Measurements from ENCODE around the gene CSF3. TPM values are rescaled to one million over a fixed set of nuclear protein-coding genes. Genes with fewer than 3 reads are reported as not detected.

CSF3 gene
- total and polyA plus RNA-seq, 2 donors (not counting 1 experiment from before 2014, with no cell fraction given): 0.09 TPM; not detected in 1

DNA sequence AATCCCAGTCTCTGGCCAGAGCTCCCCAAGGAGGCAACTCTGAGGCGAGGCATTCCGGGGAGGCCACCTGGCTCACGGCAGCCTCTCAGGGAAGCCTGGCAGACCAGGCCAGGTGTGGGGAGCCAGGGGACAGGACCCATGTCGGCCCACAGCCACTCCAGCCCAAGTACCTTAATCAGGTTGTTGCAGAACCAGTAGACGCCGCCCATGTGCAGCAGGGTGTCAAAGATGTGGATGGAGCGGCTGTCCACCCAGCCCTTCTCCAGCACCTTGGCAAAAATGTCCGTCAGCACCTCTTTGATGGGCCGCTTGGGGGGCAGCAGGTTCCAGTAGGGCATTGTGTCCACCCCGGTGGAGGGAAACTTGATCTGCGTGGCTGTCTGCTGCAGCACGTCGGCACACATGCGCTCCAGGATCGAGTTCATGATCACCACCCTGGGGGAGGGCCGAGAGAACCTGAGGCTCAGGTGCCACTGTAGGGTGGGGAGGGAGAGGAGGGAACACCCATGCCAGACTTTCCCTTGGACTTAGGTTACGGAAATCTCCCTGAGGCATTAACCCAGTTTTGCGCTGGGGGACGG lies 7.8 kb downstream of the CSF3 start:
- no peaks in the 10 kb centered on the region for H3K79me2 ChIP-seq (ENCODE audit: control insufficient read depth, insufficient read depth, low read length)
- 97% methylated on average over 16 of the region's 19 CpGs for WGBS (ENCODE audit: insufficient coverage)

More for the DNA sequence above, 7.8 kb downstream of the CSF3 start:
- H3K27ac Mint-ChIP-seq: no peak overlapping the region
- no peaks in the 10 kb centered on the region for H3K9me3 ChIP-seq (ENCODE audit: control extremely low read depth in 1 of 3, control insufficient read depth in 2 of 3, insufficient read depth in 1 of 3, low read length in 2 of 3)
- ChIA-PET POLR2A (interaction anchor here (0.5 kb wide), 1 partner anchor 84 kb away, joined by 3 read pairs; no protein-coding TSS in a partner anchor), CTCF (no interaction called here)
- no peak for TF ChIP-seq EZH2 (IDR thresholded peaks at IDR 0.05; ENCODE audit: borderline replicate concordance, insufficient read depth, low read depth, low read length, poor library complexity, severe bottlenecking)
- TF ChIP-seq, protein P1, sequence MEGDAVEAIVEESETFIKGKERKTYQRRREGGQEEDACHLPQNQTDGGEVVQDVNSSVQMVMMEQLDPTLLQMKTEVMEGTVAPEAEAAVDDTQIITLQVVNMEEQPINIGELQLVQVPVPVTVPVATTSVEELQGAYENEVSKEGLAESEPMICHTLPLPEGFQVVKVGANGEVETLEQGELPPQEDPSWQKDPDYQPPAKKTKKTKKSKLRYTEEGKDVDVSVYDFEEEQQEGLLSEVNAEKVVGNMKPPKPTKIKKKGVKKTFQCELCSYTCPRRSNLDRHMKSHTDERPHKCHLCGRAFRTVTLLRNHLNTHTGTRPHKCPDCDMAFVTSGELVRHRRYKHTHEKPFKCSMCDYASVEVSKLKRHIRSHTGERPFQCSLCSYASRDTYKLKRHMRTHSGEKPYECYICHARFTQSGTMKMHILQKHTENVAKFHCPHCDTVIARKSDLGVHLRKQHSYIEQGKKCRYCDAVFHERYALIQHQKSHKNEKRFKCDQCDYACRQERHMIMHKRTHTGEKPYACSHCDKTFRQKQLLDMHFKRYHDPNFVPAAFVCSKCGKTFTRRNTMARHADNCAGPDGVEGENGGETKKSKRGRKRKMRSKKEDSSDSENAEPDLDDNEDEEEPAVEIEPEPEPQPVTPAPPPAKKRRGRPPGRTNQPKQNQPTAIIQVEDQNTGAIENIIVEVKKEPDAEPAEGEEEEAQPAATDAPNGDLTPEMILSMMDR (IDR thresholded peaks at IDR 0.05): no peak
- no peaks in the 10 kb centered on the region for H3K27me3 Mint-ChIP-seq
- peaks cover 0 to 5% of the 10 kb centered on the region in 2 donors for H3K4me1 ChIP-seq (ENCODE audit: control insufficient read depth in 2 of 2, insufficient read depth in 2 of 2, low read length in 2 of 2)
- DNase-seq (no peak), ATAC-seq (ENCODE audit: low read depth) (no peak)
- intact Hi-C loops (cut with micrococcal nuclease): no loop called here
- no peaks in the 10 kb centered on the region for H3K9me3 Mint-ChIP-seq (ENCODE audit: insufficient read depth)
- peaks cover 4% of the 10 kb centered on the region for H3K4me1 Mint-ChIP-seq
- no peak overlapping the region for H3K4me2 ChIP-seq (replicated peaks; ENCODE audit: low read depth, low read length, poor library complexity, severe bottlenecking)
- no peak overlapping the region for H3K9ac ChIP-seq (ENCODE audit: low read length)
- H2AFZ ChIP-seq (ENCODE audit: insufficient read depth, low read depth, low read length, poor library complexity, severe bottlenecking): no peak overlapping the region
- no peaks in the 10 kb centered on the region for H4K20me1 ChIP-seq (ENCODE audit: control insufficient read depth, insufficient read depth, low read length, poor library complexity, severe bottlenecking)
- H3K4me3 ChIP-seq (ENCODE audit: control extremely low read depth in 1 of 5, extremely low read depth in 1 of 5, insufficient read depth in 1 of 5, low read depth in 2 of 5, low read length in 4 of 5): no peak overlapping the region
- no peak overlapping the region for H3K4me3 Mint-ChIP-seq
- H3K27ac ChIP-seq (ENCODE audit: low read length in 2 of 2): no peak overlapping the region
- no peaks in the 10 kb centered on the region for H3K27me3 ChIP-seq (replicated peaks in 1 of 4; ENCODE audit: control extremely low read depth in 1 of 4, control insufficient read depth in 3 of 4, insufficient read depth in 4 of 4, low read length in 3 of 4)
- H3K36me3 ChIP-seq (replicated peaks in 1 of 2; ENCODE audit: control extremely low read depth in 1 of 2, control insufficient read depth in 1 of 2, extremely low read depth in 1 of 2, insufficient read depth in 2 of 2, low read length in 1 of 2): peaks cover 0 to 74% of the 10 kb centered on the region in 2 experiments

All from B cell (primary cell).